CD14-positive monocyte (primary cell): Measurements from ENCODE around the gene CEP72. TPM values are rescaled to one million over a fixed set of nuclear protein-coding genes. Genes with fewer than 3 reads are reported as not detected.
"Not testable (repeated sequence)": the region's sequence is repeated elsewhere in the genome, so short reads cannot be mapped to it uniquely, and the experiment has no call there.

Experiments
- DNase-seq, 3 donors: peaks; one replicate each; pipeline ENCODE4 v3.0.0-alpha.2; 2011 to 2022
- H2AFZ ChIP-seq: 2 replicates; pipeline ENCODE4 v1.6.0; 2012; ENCODE audit warnings: mild to moderate bottlenecking, low read depth, low read length, inconsistent platforms; ENCODE audit not compliant: insufficient read depth, poor library complexity, severe bottlenecking
- H3K27ac ChIP-seq, 2 donors: 1 replicate in 1 of 2; 2 replicates in 1 of 2; pipeline ENCODE4 v1.5.1; 2012 to 2013; ENCODE audit warnings: low read length in 2 of 2, control low read depth in 1 of 2, inconsistent platforms in 1 of 2, low read depth in 1 of 2, mild to moderate bottlenecking in 1 of 2
- H3K27me3 ChIP-seq, 2 donors: one replicate each; pipeline versions ENCODE4 v1.6.0 to v1.6.1; 2011 to 2013; ENCODE audit warnings: low read length in 2 of 2; ENCODE audit not compliant: control insufficient read depth in 2 of 2, insufficient read depth in 2 of 2
- H3K36me3 ChIP-seq, 2 donors: replicated peaks in 1 of 2; 1 replicate in 1 of 2; 2 replicates in 1 of 2; pipeline versions ENCODE4 v1.5.1 to v1.6.1; 2012 to 2013; ENCODE audit warnings: low read length in 2 of 2, control low read depth in 1 of 2, inconsistent platforms in 1 of 2, mild to moderate bottlenecking in 1 of 2; ENCODE audit not compliant: insufficient read depth in 2 of 2, control insufficient read depth in 1 of 2
- H3K4me1 ChIP-seq, 2 donors: 1 replicate in 1 of 2; 2 replicates in 1 of 2; pipeline versions ENCODE4 v1.5.1 to v1.6.1; 2012 to 2013; ENCODE audit warnings: low read length in 2 of 2, control low read depth in 1 of 2, inconsistent platforms in 1 of 2, mild to moderate bottlenecking in 1 of 2, moderate library complexity in 1 of 2; ENCODE audit not compliant: insufficient read depth in 2 of 2, control insufficient read depth in 1 of 2
- H3K4me2 ChIP-seq: replicated peaks from 2 replicates; pipeline ENCODE3; 2012; ENCODE audit warnings: low read length, moderate library complexity, mild to moderate bottlenecking; ENCODE audit not compliant: poor library complexity, severe bottlenecking; ENCODE audit errors: extremely low read depth
- H3K4me3 ChIP-seq, 3 experiments: fragments of 200-600 bp in 1 of 3; sonication (generic) in 1 of 3; replicated peaks in 1 of 3; 1 replicate in 2 of 3; 2 replicates in 1 of 3; pipeline ENCODE4 v1.5.1; 2011 to 2013; ENCODE audit warnings: low read length in 3 of 3, mild to moderate bottlenecking in 3 of 3, control low read depth in 2 of 3, low read depth in 2 of 3, inconsistent platforms in 1 of 3, moderate library complexity in 1 of 3
- H3K79me2 ChIP-seq: 2 replicates; pipeline ENCODE4 v1.6.0; 2012; ENCODE audit warnings: mild to moderate bottlenecking, control low read depth, inconsistent platforms, low read length, moderate library complexity; ENCODE audit not compliant: insufficient read depth
- H3K9ac ChIP-seq: 2 replicates; pipeline ENCODE4 v1.6.0; 2017; ENCODE audit warnings: low read length, mild to moderate bottlenecking; ENCODE audit not compliant: insufficient read depth, poor library complexity, severe bottlenecking
- H3K9me3 ChIP-seq, 2 donors: replicated peaks in 1 of 2; 1 replicate in 1 of 2; 2 replicates in 1 of 2; pipeline versions ENCODE4 v1.5.1 to v1.6.1; 2012 to 2013; ENCODE audit warnings: low read length in 2 of 2, control low read depth in 1 of 2; ENCODE audit not compliant: control insufficient read depth in 1 of 2, insufficient read depth in 1 of 2
- H4K20me1 ChIP-seq: 2 replicates; pipeline ENCODE4 v1.6.0; 2012; ENCODE audit warnings: mild to moderate bottlenecking, low read length, control low read depth, moderate library complexity; ENCODE audit not compliant: insufficient read depth
- H3K27ac Mint-ChIP-seq, 7 donors: one replicate each; pipeline ENCODE4 v1.8.0; 2020; ENCODE audit warnings: mild to moderate bottlenecking in 7 of 7, mixed read lengths in 7 of 7, moderate library complexity in 6 of 7, inconsistent platforms in 2 of 7
- H3K27me3 Mint-ChIP-seq, 3 donors: one replicate each; pipeline ENCODE4 v1.8.0; 2021 to 2022; ENCODE audit warnings: low read depth in 3 of 3, mild to moderate bottlenecking in 3 of 3, mixed read lengths in 3 of 3, moderate library complexity in 3 of 3, inconsistent platforms in 1 of 3
- H3K36me3 Mint-ChIP-seq, 2 donors: one replicate each; pipeline ENCODE4 v1.8.0; 2020; ENCODE audit warnings: mixed read lengths in 2 of 2, inconsistent platforms in 1 of 2, mild to moderate bottlenecking in 1 of 2
- H3K4me1 Mint-ChIP-seq: one replicate; pipeline ENCODE4 v1.8.0; 2020; ENCODE audit warnings: mild to moderate bottlenecking, mixed read lengths
- H3K4me3 Mint-ChIP-seq, 2 donors: one replicate each; pipeline ENCODE4 v1.8.0; 2020; ENCODE audit warnings: mild to moderate bottlenecking in 2 of 2, mixed read lengths in 2 of 2, moderate library complexity in 1 of 2
- H3K9me3 Mint-ChIP-seq, 7 donors: one replicate each; pipeline ENCODE4 v1.8.0; 2020 to 2022; ENCODE audit warnings: mixed read lengths in 7 of 7, mild to moderate bottlenecking in 6 of 7, moderate library complexity in 6 of 7, inconsistent platforms in 2 of 7
- WGBS: methylation state at CpG from one replicate; pipeline ENCODE4 v1.1.5; 2013; ENCODE audit warnings: missing lambda C conversion rate; ENCODE audit not compliant: insufficient coverage; 5-methylcytosine and 5-hydroxymethylcytosine counted together
- intact Hi-C, 2 donors: fragments of 100-400 bp; cut with micrococcal nuclease; formaldehyde crosslinking; loops; one replicate each; pipeline versions ENCODE4 v1.15.0 to v1.15.1; 2023
- polyA plus RNA-seq, 3 donors: library from polyadenylated mRNA; depleted of rRNA in 1 of 3; unstranded in 2 of 3; stranded (reverse) in 1 of 3; fragments of 300-500 nt in 2 of 3; fragments of >200 nt in 1 of 3; fragmentation: Illumina TruSeq in 2 of 3; gene quantifications; 1 replicate in 2 of 3; 2 replicates in 1 of 3; pipeline ENCODE4 v1.2.3, GENCODE V29; 2012 to 2021

CEP72 gene
- polyA plus RNA-seq, 3 donors: 0.13 to 2.1 (median 0.24) TPM

- H3K9ac ChIP-seq, H3K36me3 ChIP-seq, H3K27ac Mint-ChIP-seq, H3K27ac ChIP-seq, intact Hi-C loops, H3K9me3 Mint-ChIP-seq, H3K4me3 ChIP-seq, H3K4me1 Mint-ChIP-seq, H3K9me3 ChIP-seq, H4K20me1 ChIP-seq, H3K4me2 ChIP-seq, DNase-seq, H3K4me1 ChIP-seq, H2AFZ ChIP-seq, H3K79me2 ChIP-seq, H3K36me3 Mint-ChIP-seq: not testable (repeated sequence)
- peak overlapping the region in 1 of 2 donors; percentile 39 for H3K4me3 Mint-ChIP-seq
- peaks cover 11 to 56% (median 27%) of the 10 kb centered on the region in 3 donors for H3K27me3 Mint-ChIP-seq
- peaks cover 5 to 25% of the 10 kb centered on the region in 2 donors for H3K27me3 ChIP-seq
- 3% methylated on average over 5 of the region's 22 CpGs for WGBS
These were observed 81.9 kb downstream of the CEP72 start for GRCh38 chr5:694042-694431.

- H2AFZ ChIP-seq, H3K4me2 ChIP-seq, H3K4me1 Mint-ChIP-seq, H3K9ac ChIP-seq, H3K27ac ChIP-seq, H3K4me3 ChIP-seq, H3K4me1 ChIP-seq, H3K36me3 Mint-ChIP-seq, H3K79me2 ChIP-seq, H3K9me3 ChIP-seq, H3K27ac Mint-ChIP-seq, H3K36me3 ChIP-seq, H4K20me1 ChIP-seq, DNase-seq, intact Hi-C loops, H3K9me3 Mint-ChIP-seq, H3K4me3 Mint-ChIP-seq: not testable (repeated sequence)
- no CpG with 5 or more reads among the region's 13 CpGs for WGBS
- H3K27me3 ChIP-seq: peaks cover 7 to 32% of the 10 kb centered on the region in 2 donors
- H3K27me3 Mint-ChIP-seq: peaks cover 12 to 60% (median 29%) of the 10 kb centered on the region in 3 donors
These were observed 83.3 kb downstream of the CEP72 start for GRCh38 chr5:695475-695874.

GRCh38 chr5:696191-696590 lies 84.1 kb downstream of the CEP72 start:
- H3K36me3 Mint-ChIP-seq, H3K79me2 ChIP-seq, H3K9ac ChIP-seq, H3K4me2 ChIP-seq, H3K9me3 ChIP-seq, H3K4me1 ChIP-seq, intact Hi-C loops, H2AFZ ChIP-seq, H4K20me1 ChIP-seq, H3K9me3 Mint-ChIP-seq, H3K36me3 ChIP-seq, H3K27ac Mint-ChIP-seq, H3K4me3 ChIP-seq, DNase-seq, H3K4me1 Mint-ChIP-seq, H3K27ac ChIP-seq, H3K4me3 Mint-ChIP-seq: not testable (repeated sequence)
- no CpG with 5 or more reads among the region's 8 CpGs for WGBS
- peaks cover 13 to 62% (median 32%) of the 10 kb centered on the region in 3 donors for H3K27me3 Mint-ChIP-seq
- peaks cover 7 to 36% of the 10 kb centered on the region in 2 donors for H3K27me3 ChIP-seq

GRCh38 chr5:696753-697702 lies 84.9 kb downstream of the CEP72 start:
- H3K4me2 ChIP-seq, H3K36me3 ChIP-seq, H3K9ac ChIP-seq, H3K36me3 Mint-ChIP-seq, H4K20me1 ChIP-seq, H3K27ac ChIP-seq, H3K4me3 ChIP-seq, DNase-seq, H3K27ac Mint-ChIP-seq, intact Hi-C loops, H3K4me1 ChIP-seq, H3K79me2 ChIP-seq, H2AFZ ChIP-seq, H3K9me3 Mint-ChIP-seq, H3K4me1 Mint-ChIP-seq, H3K9me3 ChIP-seq: not testable (repeated sequence)
- Mint-ChIP-seq H3K27me3 (peaks cover 16 to 60% (median 31%) of the 10 kb centered on the region in 3 donors), H3K4me3 (peak overlapping the region in 1 of 2 donors; percentile 39)
- H3K27me3 ChIP-seq: peaks cover 9 to 41% of the 10 kb centered on the region in 2 donors
- WGBS: 54% methylated on average over 5 of the region's 21 CpGs
